NCI-H524 treated with DMSO at 0.1 percent for 48 hours (cell line): Measurements from ENCODE around the gene SV2A.
"Not testable (repeated sequence)": the region's sequence is repeated elsewhere in the genome, so short reads cannot be mapped to it uniquely, and the experiment has no call there.

Source experiments
- DNase-seq: peaks from one replicate; lab custom pipeline; 2025; lab: John Stamatoyannopoulos, UW

Gene SV2A

GRCh38 chr1:149917571-149918144, at the start of gene SV2A:
SV2A (minus strand) TSS chr1:149917844; CDS start chr1:149913840, 4,004 bp downstream.
- DNase-seq: peak; percentile 13

GRCh38 chr1:149967041-149967440, 49.4 kb upstream of the SV2A start:
- DNase-seq: no peak

GRCh38 chr1:149966405-149966804, 48.8 kb upstream of the SV2A start:
- DNase-seq: no peak

- no peak for DNase-seq
Observed at GRCh38 chr1:149965440-149965839, 47.8 kb upstream of the SV2A start.

- no peak for DNase-seq
Observed at GRCh38 chr1:149963358-149963757, 45.7 kb upstream of the SV2A start.

GRCh38 chr1:149962736-149963135, 45.1 kb upstream of the SV2A start:
- no peak for DNase-seq

- DNase-seq: no peak
Observed at GRCh38 chr1:149962039-149962647, 44.5 kb upstream of the SV2A start.

- not testable (repeated sequence) for DNase-seq
Observed at GRCh38 chr1:149957548-149957947, 39.9 kb upstream of the SV2A start.

- DNase-seq: no peak
Observed at GRCh38 chr1:149949911-149950310, 32.3 kb upstream of the SV2A start.

- no peak for DNase-seq
Observed at GRCh38 chr1:149945206-149945605, 27.6 kb upstream of the SV2A start.

- DNase-seq: no peak
Observed at GRCh38 chr1:149942885-149943284, 25.2 kb upstream of the SV2A start.

GRCh38 chr1:149942207-149942606, 24.6 kb upstream of the SV2A start:
- peak; percentile 40 for DNase-seq

- peak; percentile 6 for DNase-seq
Observed at GRCh38 chr1:149940427-149940826, 22.8 kb upstream of the SV2A start.

GRCh38 chr1:149938668-149939003, 21.0 kb upstream of the SV2A start:
- not testable (repeated sequence) for DNase-seq

- no peak for DNase-seq
Observed at GRCh38 chr1:149937759-149938158, 20.1 kb upstream of the SV2A start.

- DNase-seq: no peak
Observed at GRCh38 chr1:149936992-149937705, 19.5 kb upstream of the SV2A start.

- DNase-seq: no peak
Observed at GRCh38 chr1:149936170-149936991, 18.7 kb upstream of the SV2A start, which contains the start of gene MTMR11. MTMR11 (minus strand) TSS chr1:149936879; CDS start chr1:149936647, 232 bp downstream.

GRCh38 chr1:149934356-149934755, 16.7 kb upstream of the SV2A start:
- no peak for DNase-seq

GRCh38 chr1:149933208-149933607, 15.6 kb upstream of the SV2A start:
- no peak for DNase-seq

- DNase-seq: no peak
Observed at GRCh38 chr1:149932474-149932873, 14.8 kb upstream of the SV2A start.

- no peak for DNase-seq
Observed at GRCh38 chr1:149931212-149931790, 13.7 kb upstream of the SV2A start.

GRCh38 chr1:149929856-149930255, 12.2 kb upstream of the SV2A start:
- no peak for DNase-seq
